Esophagus squamous epithelium (tissue), 4 donors: ENCODE results near the gene RSPH9.

Experiments
- CTCF ChIP-seq, 6 experiments: fragments of 450-650 bp in 4 of 6; fragments of 200-600 bp in 2 of 6; sonication (generic) in 2 of 6; IDR thresholded peaks; one replicate each; pipeline ENCODE4 v1.5.1; 2016 to 2019; ENCODE audit warnings: antibody characterized with exemption in 6 of 6, mild to moderate bottlenecking in 4 of 6, moderate library complexity in 4 of 6
- POLR2A ChIP-seq, 4 donors: fragments of 450-650 bp; IDR thresholded peaks; one replicate each; pipeline ENCODE4 v1.6.1; 2017; ENCODE audit warnings: antibody characterized with exemption in 4 of 4, mild to moderate bottlenecking in 4 of 4, moderate library complexity in 3 of 4

GRCh38 chr6:43697421-43697820, 52.6 kb downstream of the RSPH9 start:
- TF ChIP-seq CTCF (IDR thresholded peaks at IDR 0.05), result no peak
- TF ChIP-seq POLR2A (IDR thresholded peaks at IDR 0.05), result no peak
